ENCODE measurements around the gene RHOT2.
A peak's percentile ranks its signal among the peaks of the same experiment; 100 is the strongest.
"Not testable (repeated sequence)": the region's sequence is repeated elsewhere in the genome, so short reads cannot be mapped to it uniquely, and the experiment has no call there.

The RHOT2 gene

DNA sequence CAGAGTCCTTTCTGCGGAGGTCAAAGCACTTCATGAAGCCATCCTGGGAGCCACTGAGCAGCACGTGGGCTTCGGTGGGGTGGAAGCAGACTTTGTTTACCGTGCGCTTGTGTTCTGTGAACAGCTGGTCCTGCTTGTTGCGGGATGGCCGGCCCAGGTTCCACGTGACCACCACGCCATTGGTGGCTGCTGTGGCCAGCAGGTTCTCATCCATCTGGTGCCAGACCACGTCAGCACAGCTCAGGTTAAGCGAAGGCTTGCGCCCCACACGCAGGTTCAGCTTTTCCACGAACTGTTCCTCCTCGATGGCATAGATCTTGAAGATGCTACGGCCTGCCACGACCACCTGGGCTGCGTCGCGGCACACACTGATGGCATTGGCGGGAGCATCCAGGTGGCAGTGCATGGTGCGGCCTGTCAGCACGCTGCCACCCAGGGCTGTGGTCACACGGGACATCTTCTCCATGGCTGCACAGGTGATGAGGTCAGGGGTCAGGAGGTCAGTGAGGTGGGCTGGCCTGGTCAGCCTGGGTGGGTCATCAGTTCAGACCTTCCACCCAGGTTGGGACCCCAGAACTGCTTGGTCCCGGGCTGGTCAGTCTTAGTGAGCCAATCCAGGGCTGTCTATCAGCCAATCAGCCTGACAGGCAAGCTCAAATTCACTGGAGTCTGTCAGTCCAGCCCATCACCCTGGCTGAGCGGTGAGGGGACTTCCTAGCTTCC is 21.4 kb downstream of the RHOT2 start:
- no peak for DNase-seq
- intact Hi-C loops (cut with DNase I) = no loop called here

DNA sequence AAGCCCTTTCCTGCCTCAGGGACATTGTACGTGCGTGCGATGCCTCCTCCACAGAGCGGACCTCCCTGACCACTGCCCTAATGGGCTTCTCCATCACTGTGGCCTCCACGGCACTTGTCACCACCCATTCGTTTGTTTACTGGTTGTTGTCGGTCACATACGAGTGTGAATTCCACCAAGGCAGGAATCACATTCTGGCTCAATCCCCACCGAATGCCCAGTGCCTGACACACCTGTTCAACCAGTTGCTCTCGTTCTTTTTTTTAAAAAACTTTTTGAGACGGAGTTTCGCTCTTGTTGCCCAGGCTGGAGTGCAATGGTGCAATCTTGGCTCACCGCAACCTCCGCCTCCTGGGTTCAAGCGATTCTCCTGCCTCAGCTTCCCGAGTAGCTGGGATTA is 23.3 kb downstream of the RHOT2 start:
- DNase-seq; intact Hi-C loops (cut with DNase I): not testable (repeated sequence)

DNA sequence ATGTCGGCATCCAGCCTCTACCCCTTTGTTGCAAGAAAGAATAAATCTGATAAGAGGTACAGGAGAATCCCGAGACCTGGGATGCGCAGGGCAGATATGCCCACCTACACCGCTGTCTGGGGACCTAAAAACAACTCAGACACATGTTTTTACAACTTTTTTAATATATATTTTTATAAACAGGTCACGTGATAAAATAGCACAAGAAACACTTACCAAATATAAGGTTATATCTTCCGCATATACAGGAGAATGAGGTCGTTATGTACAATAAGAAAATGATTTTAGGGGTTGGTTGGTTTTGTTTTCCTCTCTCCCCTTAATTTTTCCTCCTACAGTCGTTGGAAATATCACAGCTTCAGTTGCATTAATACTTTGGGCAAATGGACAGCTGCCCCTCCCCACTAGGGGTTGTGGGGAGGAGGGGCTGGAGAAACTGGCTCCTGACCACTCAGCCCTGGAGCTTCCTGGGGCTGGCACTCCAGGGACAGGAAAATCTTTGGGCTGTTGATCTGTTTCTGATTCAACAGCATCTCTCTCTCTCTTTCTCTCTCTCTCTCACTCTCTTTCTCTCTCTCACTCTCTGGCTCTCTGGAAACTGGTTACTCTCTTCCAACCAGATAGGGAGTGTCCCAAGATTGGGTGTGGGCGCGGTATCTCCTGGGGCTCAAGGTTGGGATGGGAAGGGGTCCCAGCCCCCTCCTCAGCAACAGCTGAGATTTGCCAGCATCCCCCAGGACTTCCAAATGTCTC is 24.6 kb downstream of the RHOT2 start:
- intact Hi-C loops (cut with DNase I) = no loop called here
- DNase-seq = no peak

DNA sequence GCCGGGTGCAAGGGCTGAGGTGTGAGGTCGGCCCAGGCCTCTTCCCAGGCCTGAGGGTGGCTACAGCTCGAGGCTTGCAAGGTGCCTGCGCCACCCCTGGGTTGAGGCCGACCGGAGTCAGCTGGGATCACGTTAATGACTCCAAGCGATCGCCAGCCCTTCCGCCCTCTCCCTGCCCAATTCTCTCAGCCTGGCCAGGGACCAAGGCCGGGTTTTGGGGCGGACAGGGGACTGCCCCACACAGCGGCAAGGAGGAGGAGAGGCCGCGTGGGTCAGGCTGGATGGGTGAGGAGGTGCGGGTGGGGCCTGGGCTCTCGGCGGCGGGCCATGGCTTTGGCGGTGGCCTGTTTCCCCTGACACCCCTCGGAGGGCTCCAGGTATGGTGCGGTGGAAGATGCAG is 25.4 kb downstream of the RHOT2 start:
- intact Hi-C loops (cut with DNase I) = no loop called here
- no peak for DNase-seq

DNA sequence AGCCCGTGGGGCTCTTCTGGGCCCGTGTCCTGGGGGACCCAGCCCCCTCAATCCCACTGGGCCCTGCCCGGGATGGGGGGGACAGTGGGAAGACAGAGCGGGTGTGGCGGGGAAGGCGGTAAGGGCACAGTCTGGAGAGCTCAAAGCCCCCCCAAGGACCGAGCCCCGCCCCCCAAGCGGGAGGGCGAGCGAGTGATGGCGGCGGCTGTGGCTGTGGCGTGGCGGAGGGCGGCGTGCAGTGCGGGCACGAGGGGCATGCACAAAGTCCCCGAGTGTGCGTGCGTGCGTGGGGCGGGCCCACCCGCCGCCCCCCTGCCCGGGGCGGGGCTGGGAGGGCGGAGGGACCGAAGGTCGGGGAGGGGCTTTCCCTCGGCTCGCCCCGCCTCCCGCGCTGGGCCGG is 25.8 kb downstream of the RHOT2 start:
- intact Hi-C loops (cut with DNase I) = no loop called here
- DNase-seq = no peak

DNA sequence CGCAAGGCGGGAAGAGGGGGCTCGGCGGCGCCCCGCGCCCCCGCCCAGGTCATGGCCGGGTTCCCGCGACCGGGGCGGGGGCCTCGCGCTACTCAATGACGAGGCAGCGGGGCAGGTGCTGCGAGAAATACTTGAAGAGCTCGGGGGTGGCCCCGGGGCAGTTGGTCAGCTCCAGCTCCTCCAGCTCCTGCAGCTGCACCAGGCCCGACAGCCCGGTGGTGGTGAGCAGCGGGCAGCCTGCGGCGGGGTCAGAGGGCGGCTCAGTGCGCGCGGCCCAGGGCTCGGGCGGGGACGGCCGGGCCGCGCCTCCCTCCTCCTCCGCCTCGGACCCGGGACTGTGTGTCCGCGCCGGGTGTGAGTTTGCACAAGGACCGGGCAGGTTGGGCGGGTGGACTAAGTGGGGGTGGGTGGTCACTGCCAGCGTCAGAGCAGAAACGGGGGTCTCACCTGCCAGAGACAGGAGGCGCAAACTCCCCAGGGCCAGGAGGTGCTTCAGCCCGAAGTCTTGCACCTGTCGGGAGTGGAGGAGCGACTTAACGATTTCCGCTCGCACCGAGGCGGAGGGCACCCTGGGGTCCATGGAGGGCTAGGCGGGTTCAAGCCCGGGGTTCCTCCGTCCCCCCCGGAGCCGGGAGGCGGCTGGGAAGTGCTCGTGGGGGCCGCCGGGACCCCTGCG is 26.4 kb downstream of the RHOT2 start:
- no peak for DNase-seq
- intact Hi-C loops (cut with DNase I) = no loop called here

DNA sequence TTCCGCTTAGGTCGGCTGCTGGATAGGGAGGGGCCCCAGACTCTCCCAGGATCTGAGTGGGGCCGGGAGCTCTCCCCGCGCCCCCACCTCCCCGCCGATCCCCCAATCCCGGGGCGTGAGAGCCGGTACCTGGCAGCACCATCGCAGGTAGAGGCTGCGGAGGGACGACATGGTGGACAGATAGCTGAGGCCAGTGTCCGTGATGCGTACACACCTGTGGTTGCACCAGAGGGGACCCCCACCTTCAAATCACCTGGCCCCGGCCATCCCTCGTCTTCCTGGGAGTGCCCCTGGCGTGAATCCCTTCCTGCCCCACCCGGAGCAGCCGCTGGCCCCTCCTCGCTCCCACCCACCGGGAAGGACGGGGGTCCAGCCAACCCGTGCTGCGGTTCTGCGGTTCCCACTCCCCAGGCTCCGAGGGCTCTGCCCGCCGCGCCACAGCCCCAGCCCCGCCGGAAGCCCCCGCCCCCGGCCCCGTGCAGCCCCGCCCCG is 27.0 kb downstream of the RHOT2 start:
- no peak for DNase-seq
- intact Hi-C loops (cut with DNase I) = no loop called here

DNA sequence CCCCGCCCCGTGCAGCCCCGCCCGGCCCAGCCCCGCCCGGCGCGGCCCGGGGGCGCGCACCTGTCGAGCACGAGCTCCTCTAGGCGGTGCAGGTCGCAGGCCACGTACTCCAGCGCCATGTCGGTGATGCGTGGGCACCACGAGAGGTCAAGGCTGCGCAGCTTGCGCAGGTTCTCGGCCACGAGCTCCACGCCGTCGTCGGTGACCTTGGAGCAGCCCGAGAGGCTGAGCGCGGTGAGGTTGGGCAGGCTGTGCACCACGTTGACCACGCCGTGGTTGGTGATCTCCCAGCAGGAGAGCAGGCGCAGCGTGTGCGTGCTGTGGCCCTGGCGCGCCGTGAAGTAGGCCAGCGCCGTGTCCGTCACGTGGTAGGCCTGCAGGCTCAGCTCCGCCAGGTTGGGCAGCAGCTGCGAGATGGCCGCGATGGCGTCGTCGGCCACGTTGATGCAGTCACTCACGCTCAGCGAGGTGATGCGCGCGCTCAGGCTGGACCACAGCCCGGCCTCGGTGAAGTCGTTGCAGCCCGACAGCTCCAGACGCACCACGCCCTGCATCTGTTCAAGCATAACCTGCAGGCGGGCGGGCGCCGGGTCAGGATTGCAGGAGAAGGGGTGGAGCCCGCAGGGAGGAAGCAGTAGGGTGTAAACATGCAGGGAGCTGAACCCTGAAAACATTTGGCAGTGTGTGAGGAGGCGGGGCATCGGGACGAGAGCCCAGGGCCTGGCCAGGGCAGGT is 27.6 kb downstream of the RHOT2 start:
- peak in 11 of 42 donors; percentile 35 to 68 (median 49) for DNase-seq
- intact Hi-C loops (cut with DNase I) = no loop called here

DNA sequence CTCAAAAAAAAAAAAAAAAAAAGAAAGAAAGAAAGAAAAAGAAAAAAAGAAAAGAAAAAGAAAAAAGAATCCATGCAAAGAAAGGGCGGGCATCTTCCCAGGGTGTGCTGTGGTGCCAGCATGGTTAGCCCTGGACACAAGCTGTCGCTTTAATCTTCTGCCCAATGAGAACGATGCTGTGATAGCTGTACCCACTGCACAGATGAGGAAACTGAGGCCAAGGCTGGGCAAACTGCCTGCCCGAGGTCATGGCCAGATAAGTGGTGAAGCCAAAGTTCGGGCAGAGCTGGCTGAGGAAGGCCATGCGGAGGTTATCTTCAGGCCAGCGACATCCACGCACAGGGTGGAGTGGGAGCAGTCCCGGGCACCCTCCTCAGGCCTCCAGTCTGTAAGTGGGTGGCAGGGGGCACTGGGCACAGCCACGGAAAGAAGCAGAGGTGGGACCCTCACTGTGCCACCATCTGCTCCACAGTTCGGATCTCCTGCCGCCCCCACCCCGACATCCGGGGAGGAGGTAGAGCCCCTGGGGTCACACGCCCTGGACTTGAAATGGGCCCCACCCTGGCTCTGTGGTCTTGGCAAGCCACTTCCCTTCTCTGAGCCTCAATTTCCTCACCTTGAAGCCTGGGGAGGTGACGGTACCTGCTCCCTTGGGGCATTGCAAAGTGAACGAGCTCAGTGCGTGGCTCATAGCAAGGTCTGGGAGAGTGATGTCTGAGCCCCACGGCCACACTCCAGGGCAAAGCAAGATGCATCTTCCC is 31.2 kb downstream of the RHOT2 start:
- DNase-seq = no peak

DNA sequence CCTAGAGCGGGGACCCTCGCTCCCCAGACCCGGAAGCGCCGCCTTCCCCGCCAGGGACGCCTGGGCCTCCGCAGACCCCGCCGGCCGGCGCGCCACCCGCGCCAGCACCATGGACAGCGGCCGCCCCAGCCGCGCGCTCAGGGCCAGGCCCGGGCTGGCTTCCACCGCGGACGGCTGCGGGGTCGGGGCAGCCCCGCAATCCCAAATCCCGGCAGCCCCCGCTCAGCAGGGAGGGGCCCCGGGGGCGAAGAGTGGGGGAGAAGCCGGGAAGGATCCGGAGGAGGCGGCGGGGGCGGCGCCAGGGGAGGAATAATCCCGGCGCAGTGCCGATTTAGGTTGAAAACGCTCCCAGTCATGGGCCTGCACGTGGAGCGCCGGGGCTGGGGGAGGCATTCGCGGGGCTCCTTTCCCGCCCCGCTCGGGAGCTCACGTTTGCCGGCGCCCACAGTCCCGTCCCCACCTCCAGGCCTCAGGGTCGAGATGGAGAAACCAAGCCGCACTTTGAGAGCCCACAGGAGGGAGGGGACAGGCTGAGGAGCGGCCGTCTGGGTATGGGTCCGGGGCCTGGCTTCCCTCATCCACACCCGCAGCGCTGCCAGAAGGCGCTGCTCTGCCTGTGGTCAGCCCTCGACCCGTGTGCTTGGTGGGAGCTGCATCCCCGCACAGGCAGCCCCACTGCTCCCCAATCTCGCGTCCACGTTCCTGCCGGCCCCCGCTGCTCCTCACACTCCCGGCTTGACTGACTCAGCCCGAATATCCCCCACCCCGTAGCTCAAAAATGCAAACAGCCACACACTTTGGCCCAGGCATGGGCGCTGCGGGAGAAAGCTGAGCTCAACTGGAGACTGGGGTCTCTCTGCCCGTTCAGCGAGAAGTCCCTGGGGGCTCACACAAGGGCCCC is 33.0 kb downstream of the RHOT2 start:
- intact Hi-C loops (cut with DNase I) = no loop called here
- peak in 33 of 42 donors; percentile 48 to 84 (median 66) for DNase-seq

More for the DNA sequence above, 31.2 kb downstream of the RHOT2 start:
- intact Hi-C loops (cut with DNase I) = no loop called here

DNA sequence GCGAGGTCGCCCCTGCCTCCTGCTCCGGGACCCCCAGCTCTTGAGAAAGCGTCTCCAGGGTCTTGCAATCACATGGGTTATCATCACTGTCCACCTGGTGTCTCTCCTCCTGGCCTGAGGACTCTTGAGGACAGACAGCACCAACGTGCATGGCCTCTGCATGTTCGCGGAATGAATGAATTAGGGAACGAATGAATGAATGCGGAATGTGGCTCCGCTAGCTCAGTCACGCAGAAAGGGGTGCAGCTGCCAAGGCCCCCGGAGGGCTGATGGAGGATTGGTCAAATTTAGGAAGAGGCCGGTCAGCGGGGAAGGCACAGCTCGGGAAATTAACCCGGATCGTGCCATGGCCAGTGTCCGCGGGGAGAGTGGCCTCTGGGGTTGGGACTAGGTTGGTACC is 34.4 kb downstream of the RHOT2 start:
- DNase-seq = no peak
- intact Hi-C loops (cut with DNase I) = no loop called here

DNA sequence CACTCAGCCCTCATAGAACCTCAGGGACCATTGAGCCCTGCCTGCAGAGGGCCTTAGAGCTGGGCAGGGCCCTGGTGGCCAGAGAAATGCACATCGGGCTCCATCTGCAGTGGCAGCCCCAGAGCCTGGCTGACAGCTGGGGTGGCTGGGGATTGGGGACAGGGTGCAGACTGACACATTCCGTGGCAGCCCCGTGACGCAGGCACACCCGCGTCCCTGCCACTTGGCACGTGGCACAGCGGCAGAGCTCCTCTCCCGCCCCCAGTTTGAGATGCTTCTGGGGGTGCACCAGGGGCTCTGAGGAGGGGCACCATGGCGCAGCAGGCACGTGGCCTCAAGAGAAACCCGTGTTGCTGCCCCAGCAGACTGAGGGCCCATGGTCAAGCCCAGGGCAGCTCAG is 35.5 kb downstream of the RHOT2 start:
- intact Hi-C loops (cut with DNase I) = no loop called here
- DNase-seq = peak in 41 of 42 donors; percentile 54 to 93 (median 79)

DNA sequence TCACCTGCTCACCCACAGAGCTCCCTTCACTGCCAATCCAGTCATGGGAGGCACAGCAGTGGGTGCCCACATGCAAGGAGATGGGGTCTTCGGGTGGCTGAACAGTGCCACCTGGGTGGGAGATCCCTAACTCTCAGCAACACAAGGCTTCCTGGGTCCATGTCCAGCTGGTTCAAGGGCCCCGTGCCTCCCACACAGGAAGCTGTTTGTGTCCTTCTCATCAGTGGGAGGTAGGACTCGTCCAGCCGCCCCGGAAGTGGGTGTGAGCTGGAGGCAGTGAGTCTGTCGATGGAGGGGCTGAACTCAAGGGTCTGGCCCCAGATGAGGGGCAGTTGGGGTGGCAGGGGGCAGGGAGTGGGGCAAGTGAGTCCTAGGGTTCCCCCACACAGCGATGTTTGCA is 36.1 kb downstream of the RHOT2 start:
- DNase-seq = no peak
- intact Hi-C loops (cut with DNase I) = no loop called here

DNA sequence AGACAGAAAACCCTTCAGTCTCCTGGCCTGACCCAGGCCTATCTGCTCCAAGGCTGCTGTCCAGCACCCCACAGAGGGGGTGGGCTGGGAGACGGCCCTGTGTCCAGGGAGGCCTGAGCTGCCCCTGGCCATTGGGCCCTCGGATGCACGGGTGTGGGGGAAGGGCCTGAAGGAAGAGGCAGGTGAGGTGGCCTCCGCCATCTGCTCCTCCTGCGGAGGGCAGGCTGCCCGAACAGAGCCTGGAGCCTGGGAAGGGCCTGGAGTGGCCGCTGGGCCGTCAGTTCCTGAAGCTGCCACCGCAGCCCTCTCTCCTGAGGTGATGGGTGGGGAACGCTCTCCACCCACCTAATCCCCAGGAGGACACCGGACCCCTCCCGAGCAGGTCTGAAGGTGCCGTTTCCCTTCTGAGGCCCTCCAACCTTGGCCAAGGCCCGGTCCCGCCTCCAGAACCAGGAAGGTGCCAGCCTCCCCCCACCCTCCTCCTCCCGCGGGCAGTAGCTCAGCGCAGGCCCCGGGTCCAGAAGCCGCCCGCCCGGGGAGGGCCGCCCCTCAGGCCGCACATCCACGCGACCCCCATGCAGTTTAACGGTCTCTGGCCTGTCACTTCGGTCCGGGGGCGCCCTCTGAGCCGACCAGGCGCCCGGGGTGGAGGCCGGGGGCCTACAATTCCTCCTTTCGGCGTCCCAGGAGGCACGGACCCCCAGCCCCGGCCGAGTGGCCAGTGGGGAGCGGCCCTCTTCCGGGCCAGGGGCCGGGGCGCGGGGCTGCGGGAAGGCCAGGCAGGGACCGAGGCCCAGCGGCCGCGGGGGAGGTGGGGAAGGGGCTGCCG is 36.8 kb downstream of the RHOT2 start:
- DNase-seq = no peak
- intact Hi-C loops (cut with DNase I) = no loop called here

DNA sequence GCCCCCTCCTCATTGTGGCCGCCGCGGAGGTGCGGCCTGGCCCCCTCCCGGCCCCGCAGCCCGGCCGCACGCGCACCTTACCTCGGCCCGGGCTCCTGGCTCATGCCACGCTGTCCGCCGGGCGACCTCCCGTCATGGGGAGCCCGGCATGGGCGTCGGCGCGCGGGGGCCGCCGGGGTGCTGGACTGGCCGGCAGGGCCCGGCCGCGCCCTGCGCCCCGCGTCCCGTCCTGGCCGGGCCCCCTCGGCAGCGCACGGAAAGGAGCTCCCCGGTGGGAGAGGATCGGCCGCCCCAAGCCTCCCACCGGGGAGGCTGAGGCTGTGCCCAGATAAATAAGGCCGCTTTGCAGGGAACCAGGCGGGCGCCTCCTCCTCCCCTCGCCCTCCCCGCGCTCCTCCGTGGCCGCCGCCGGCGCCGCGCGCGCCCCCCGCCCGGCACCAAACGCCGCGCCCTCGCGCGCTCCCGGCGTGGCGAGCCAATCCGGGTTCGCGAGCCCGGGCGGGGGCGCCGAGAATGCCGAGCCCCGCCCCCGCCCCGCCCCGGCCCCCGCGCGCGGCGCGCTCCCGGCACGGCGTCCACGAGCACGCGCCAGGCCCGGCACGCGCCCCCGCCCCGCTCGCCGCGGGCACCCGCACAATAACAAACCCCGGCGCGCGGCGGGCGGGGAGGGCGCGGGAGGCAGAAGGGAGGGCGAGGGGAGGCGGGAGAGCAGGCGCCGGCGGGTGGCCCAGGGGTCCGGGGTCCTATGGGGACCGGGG is 37.7 kb downstream of the RHOT2 start, which contains the start of gene FBXL16:
FBXL16 (minus strand) TSS at position 371 of the 758 bp plus-strand sequence. CDS start 8,396 bp downstream, outside the sequence.
- DNase-seq = peak in 39 of 42 donors; percentile 52 to 89 (median 75)
- intact Hi-C loops (cut with DNase I) = no loop called here
